ENCODE data around the gene ELAVL1. TPM values are rescaled to one million over a fixed set of nuclear protein-coding genes. Genes with fewer than 3 reads are reported as not detected.

Gene ELAVL1
- total and polyA plus RNA-seq, 9 of the 15 experiments (the other 6 are each of a cell fraction or from before 2014, with no cell fraction given), result 4.3 to 172 (median 69.2) TPM

DNA sequence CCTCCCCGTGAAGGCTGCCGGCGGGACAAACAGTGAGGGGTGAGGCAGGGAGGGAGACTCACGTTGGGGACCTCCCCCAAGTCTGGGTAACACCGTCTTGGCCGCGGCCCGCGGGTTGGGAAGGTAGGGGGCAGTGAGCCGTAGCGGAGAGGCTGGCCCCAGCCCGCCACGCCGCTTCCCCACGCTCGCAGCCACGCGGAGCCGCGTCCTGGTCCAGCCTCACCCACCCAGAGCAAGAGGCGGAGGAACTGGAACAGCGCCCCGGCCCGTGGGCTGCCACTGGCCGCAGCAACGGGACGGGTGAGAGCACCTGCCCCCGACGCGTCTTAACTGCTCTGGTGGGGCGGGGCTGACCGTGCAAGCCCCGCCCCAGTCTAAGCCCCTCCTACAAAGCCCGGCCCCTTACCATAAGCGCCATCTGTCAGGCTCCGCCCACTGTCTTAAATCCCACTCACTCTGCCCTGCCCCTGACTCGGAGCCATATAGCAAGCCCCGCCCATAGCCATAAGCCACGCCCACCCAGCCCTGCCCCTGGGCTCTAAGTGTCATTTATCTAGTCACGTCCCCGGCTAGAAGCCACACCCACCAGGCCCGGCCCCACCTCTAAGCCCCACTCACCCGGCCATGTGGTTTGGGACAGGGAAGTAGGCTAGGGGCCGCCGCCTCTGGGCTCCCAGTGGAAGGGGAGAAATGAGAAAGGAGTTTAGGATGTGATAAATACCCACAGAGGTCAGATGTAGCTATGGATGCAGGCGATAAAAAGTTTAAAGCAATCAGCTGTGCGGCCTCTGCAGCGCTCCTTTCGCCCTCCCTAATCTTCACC lies 45.0 kb upstream of the ELAVL1 start (continued):
- TF ChIP-seq MTA3 (IDR thresholded peaks at IDR 0.05; ENCODE audit: borderline replicate concordance) (peak; percentile 73; the same call in 1 of the 2 replicates), HNRNPUL1 (IDR thresholded peaks at IDR 0.05; ENCODE audit: low read length) (no peak), CBX8 (IDR thresholded peaks at IDR 0.05; ENCODE audit: borderline replicate concordance, extremely low read depth, low read depth, low read length, poor library complexity, severe bottlenecking) (no peak), KLF6 (CRISPR knock-in tag; IDR thresholded peaks at IDR 0.05; ENCODE audit: borderline replicate concordance) (no peak), MAFG (tag; conservative IDR thresholded peaks at IDR 0.05) (no peak), ZFP1 (CRISPR knock-in tag; IDR thresholded peaks at IDR 0.05) (no peak), ZNF133 (CRISPR knock-in tag; IDR thresholded peaks at IDR 0.05) (no peak), SMARCC2 (IDR thresholded peaks at IDR 0.05; ENCODE audit: low read depth) (no peak), ZNF224 (CRISPR knock-in tag; IDR thresholded peaks at IDR 0.05) (no peak), POLR2B (IDR thresholded peaks at IDR 0.05; ENCODE audit: low read depth, partially characterized antibody) (peak; percentile 84), POLR3A (IDR thresholded peaks at IDR 0.05; ENCODE audit: borderline replicate concordance, extremely low read depth, insufficient read depth, insufficient read length) (no peak), RAD21 (CRISPR knock-in tag; conservative IDR thresholded peaks at IDR 0.05 in 1 of 2, IDR thresholded peaks at IDR 0.05 in 1 of 2) (peak in 1 of 2 experiments; percentile 14; a peak in 1 of 4 replicates), IFI16 (CRISPR knock-in tag; IDR thresholded peaks at IDR 0.05) (no peak), SMC3 (conservative IDR thresholded peaks at IDR 0.05; ENCODE audit: insufficient read depth, low read depth, low read length) (no peak), ZNF174 (CRISPR knock-in tag; IDR thresholded peaks at IDR 0.05) (no peak), FOXP1 (CRISPR knock-in tag; IDR thresholded peaks at IDR 0.05) (0 out of 2 replicates have a peak, but pooled peaks have one; percentile 64), ZKSCAN3 (CRISPR knock-in tag; IDR thresholded peaks at IDR 0.05) (no peak), PHB (CRISPR knock-in tag; IDR thresholded peaks at IDR 0.05) (no peak), DNMT1 (IDR thresholded peaks at IDR 0.05) (no peak), RFX5 (IDR thresholded peaks at IDR 0.05; ENCODE audit: low read depth, low read length) (no peak), HLTF (IDR thresholded peaks at IDR 0.05) (peak; percentile 64; the same call in 1 of the 2 replicates), ZNF583 (CRISPR knock-in tag; IDR thresholded peaks at IDR 0.05) (no peak), ZBTB1 (CRISPR knock-in tag; IDR thresholded peaks at IDR 0.05; ENCODE audit: borderline replicate concordance, low read depth) (no peak)
- TF ChIP-seq, protein P1, sequence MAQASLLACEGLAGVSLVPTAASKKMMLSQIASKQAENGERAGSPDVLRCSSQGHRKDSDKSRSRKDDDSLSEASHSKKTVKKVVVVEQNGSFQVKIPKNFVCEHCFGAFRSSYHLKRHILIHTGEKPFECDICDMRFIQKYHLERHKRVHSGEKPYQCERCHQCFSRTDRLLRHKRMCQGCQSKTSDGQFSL (CRISPR knock-in tag; IDR thresholded peaks at IDR 0.05), result peak; percentile 47; the same call in 1 of the 2 replicates
- TF ChIP-seq, protein P1 (tag; IDR thresholded peaks at IDR 0.05), result no peak
- TF ChIP-seq, protein P2, sequence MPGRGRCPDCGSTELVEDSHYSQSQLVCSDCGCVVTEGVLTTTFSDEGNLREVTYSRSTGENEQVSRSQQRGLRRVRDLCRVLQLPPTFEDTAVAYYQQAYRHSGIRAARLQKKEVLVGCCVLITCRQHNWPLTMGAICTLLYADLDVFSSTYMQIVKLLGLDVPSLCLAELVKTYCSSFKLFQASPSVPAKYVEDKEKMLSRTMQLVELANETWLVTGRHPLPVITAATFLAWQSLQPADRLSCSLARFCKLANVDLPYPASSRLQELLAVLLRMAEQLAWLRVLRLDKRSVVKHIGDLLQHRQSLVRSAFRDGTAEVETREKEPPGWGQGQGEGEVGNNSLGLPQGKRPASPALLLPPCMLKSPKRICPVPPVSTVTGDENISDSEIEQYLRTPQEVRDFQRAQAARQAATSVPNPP (IDR thresholded peaks at IDR 0.05; ENCODE audit: borderline replicate concordance, insufficient read depth, insufficient read length), result no peak
- TF ChIP-seq, protein P3, sequence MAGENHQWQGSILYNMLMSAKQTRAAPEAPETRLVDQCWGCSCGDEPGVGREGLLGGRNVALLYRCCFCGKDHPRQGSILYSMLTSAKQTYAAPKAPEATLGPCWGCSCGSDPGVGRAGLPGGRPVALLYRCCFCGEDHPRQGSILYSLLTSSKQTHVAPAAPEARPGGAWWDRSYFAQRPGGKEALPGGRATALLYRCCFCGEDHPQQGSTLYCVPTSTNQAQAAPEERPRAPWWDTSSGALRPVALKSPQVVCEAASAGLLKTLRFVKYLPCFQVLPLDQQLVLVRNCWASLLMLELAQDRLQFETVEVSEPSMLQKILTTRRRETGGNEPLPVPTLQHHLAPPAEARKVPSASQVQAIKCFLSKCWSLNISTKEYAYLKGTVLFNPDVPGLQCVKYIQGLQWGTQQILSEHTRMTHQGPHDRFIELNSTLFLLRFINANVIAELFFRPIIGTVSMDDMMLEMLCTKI (IDR thresholded peaks at IDR 0.05; ENCODE audit: partially characterized antibody), result no peak
